GM10266 (cell line): Measurements from ENCODE around the gene DDAH1.

Experiments
- DNase-seq: peaks from one replicate; pipeline ENCODE4 v3.0.0; 2012; ENCODE audit errors: extremely low spot score
- CTCF ChIP-seq: IDR thresholded peaks from 2 replicates; pipeline ENCODE4 v1.5.1; 2012; ENCODE audit warnings: mild to moderate bottlenecking, low read depth; ENCODE audit not compliant: control insufficient read depth, insufficient read depth; ENCODE audit errors: missing control alignments

DDAH1 gene

GRCh38 chr1:85323770-85324169 lies 141.2 kb downstream of the DDAH1 start:
- no peak for TF ChIP-seq CTCF
- DNase-seq, result no peak

- DNase-seq, result no peak
- TF ChIP-seq CTCF, result no peak
These were observed 142.3 kb downstream of the DDAH1 start for GRCh38 chr1:85322655-85323054.

GRCh38 chr1:85321237-85321964 lies 143.6 kb downstream of the DDAH1 start:
- no peak for DNase-seq
- TF ChIP-seq CTCF, result no peak

- TF ChIP-seq CTCF, result no peak
- no peak for DNase-seq
These were observed 144.4 kb downstream of the DDAH1 start for GRCh38 chr1:85320371-85321131.

GRCh38 chr1:85319931-85320330 lies 145.0 kb downstream of the DDAH1 start:
- DNase-seq, result no peak
- no peak for TF ChIP-seq CTCF

GRCh38 chr1:85319491-85319890 lies 145.5 kb downstream of the DDAH1 start:
- no peak for DNase-seq
- no peak for TF ChIP-seq CTCF

- TF ChIP-seq CTCF, result no peak
- no peak for DNase-seq
These were observed 146.7 kb downstream of the DDAH1 start for GRCh38 chr1:85318217-85318616.
